ENCODE results near the gene DDIT4. TPM values are rescaled to one million over a fixed set of nuclear protein-coding genes. Genes with fewer than 3 reads are reported as not detected.
A peak's percentile ranks its signal among the peaks of the same experiment; 100 is the strongest.

The DDIT4 gene
- total and polyA plus RNA-seq, 9 of the 15 experiments (the other 6 are each of a cell fraction or from before 2014, with no cell fraction given), result 8.2 to 675 (median 159) TPM

DNA sequence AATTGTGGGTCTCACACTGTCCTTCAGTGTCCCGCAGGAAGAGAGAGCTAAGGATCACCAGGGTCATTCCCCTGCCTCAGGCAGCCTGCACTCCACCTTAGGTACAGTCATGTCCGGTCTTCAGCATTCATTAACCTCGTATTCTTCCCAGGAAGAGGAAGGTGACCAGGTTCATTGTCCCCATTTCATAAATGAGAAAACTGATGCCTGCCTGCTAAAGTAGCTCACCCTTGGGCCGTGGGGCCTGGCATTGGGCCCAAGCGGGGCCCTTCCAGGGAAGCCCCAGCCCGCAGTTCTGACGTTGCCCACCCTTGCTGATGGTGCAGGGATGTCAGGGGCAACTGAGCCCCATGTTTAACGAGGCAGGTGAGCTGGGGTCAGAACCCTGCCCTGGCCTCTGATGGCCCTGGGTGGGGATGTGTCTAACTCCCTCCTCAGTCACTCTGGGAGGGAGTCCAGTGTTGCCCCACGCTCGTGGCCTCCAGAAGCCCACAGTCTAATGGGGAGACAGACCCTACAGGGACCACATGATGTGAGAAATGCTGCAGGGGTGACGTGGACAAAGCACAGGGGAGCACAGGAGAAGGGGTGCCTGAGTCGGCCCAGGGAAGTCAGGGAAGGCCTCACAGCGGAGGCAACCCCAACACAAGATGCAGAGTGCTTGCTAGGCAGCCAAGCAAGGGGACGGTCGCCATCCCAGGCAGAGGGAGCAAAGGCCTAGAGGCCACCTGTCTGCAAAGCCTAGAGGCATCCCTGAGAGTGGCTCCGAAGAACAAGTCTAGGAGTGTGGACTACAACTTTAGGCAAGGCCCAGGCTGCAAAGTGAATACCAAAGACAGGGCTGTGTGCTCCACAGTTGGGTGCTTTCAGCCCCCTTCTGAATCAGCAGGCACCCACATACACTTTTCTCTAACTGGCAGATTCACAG, 25.1 kb downstream of the DDIT4 start (continued):
- TF ChIP-seq NCOA1 (IDR thresholded peaks at IDR 0.05; ENCODE audit: low read depth), result peak; percentile 6; the same call in 1 of the 2 replicates
- no peak for TF ChIP-seq POLR3A (IDR thresholded peaks at IDR 0.05; ENCODE audit: borderline replicate concordance, extremely low read depth, insufficient read depth, insufficient read length)
- TF ChIP-seq, protein P1, sequence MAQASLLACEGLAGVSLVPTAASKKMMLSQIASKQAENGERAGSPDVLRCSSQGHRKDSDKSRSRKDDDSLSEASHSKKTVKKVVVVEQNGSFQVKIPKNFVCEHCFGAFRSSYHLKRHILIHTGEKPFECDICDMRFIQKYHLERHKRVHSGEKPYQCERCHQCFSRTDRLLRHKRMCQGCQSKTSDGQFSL (CRISPR knock-in tag; IDR thresholded peaks at IDR 0.05), result no peak
- TF ChIP-seq, protein P1 (tag; IDR thresholded peaks at IDR 0.05), result 0 out of 4 replicates have a peak, but pooled peaks of 1 of the 2 experiments have one; percentile 43
- TF ChIP-seq BRCA1 (IDR thresholded peaks at IDR 0.05), result no peak
- 0 out of 2 replicates have a peak, but pooled peaks have one; percentile 1 for TF ChIP-seq BRCA1 (CRISPR knock-in tag; IDR thresholded peaks at IDR 0.05)
- TF ChIP-seq ZBTB1 (CRISPR knock-in tag; IDR thresholded peaks at IDR 0.05; ENCODE audit: borderline replicate concordance, low read depth), result 0 out of 2 replicates have a peak, but pooled peaks have one; percentile 13
- no peak for TF ChIP-seq NFE2 (IDR thresholded peaks at IDR 0.05; ENCODE audit: low read depth)
- TF ChIP-seq, protein P2, sequence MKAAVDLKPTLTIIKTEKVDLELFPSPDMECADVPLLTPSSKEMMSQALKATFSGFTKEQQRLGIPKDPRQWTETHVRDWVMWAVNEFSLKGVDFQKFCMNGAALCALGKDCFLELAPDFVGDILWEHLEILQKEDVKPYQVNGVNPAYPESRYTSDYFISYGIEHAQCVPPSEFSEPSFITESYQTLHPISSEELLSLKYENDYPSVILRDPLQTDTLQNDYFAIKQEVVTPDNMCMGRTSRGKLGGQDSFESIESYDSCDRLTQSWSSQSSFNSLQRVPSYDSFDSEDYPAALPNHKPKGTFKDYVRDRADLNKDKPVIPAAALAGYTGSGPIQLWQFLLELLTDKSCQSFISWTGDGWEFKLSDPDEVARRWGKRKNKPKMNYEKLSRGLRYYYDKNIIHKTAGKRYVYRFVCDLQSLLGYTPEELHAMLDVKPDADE (conservative IDR thresholded peaks at IDR 0.05; ENCODE audit: control insufficient read depth, low read depth, low read length), result no peak
- TF ChIP-seq, protein P3, sequence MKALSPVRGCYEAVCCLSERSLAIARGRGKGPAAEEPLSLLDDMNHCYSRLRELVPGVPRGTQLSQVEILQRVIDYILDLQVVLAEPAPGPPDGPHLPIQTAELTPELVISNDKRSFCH (CRISPR knock-in tag; IDR thresholded peaks at IDR 0.05), result no peak
- TF ChIP-seq, protein P3 (tag; IDR thresholded peaks at IDR 0.05), result peak; percentile 71; the same call in 1 of the 2 replicates
- no peak for TF ChIP-seq ZNF184 (CRISPR knock-in tag; IDR thresholded peaks at IDR 0.05)
- TF ChIP-seq ZNF224 (CRISPR knock-in tag; IDR thresholded peaks at IDR 0.05), result peak; percentile 58; the same call in 1 of the 2 replicates
- TF ChIP-seq KDM2B (CRISPR knock-in tag; IDR thresholded peaks at IDR 0.05), result no peak
- peak in 1 of 2 experiments; percentile 29; a peak in 1 of 4 replicates for TF ChIP-seq FOXA3 (CRISPR knock-in tag; conservative IDR thresholded peaks at IDR 0.05 in 1 of 2, IDR thresholded peaks at IDR 0.05 in 1 of 2)
- TF ChIP-seq, protein P4, sequence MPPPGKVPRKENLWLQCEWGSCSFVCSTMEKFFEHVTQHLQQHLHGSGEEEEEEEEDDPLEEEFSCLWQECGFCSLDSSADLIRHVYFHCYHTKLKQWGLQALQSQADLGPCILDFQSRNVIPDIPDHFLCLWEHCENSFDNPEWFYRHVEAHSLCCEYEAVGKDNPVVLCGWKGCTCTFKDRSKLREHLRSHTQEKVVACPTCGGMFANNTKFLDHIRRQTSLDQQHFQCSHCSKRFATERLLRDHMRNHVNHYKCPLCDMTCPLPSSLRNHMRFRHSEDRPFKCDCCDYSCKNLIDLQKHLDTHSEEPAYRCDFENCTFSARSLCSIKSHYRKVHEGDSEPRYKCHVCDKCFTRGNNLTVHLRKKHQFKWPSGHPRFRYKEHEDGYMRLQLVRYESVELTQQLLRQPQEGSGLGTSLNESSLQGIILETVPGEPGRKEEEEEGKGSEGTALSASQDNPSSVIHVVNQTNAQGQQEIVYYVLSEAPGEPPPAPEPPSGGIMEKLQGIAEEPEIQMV (tag; conservative IDR thresholded peaks at IDR 0.05; ENCODE audit: low read depth), result 0 out of 2 replicates have a peak, but pooled peaks have one; percentile 3
- TF ChIP-seq SMARCA4 (IDR thresholded peaks at IDR 0.05), result 0 out of 2 replicates have a peak, but pooled peaks have one; percentile 10
- no peak for TF ChIP-seq MYC (IDR thresholded peaks at IDR 0.05; ENCODE audit: low read depth, low read length)
- TF ChIP-seq MYC (CRISPR knock-in tag; IDR thresholded peaks at IDR 0.05; ENCODE audit: borderline replicate concordance, low read depth), result 0 out of 2 replicates have a peak, but pooled peaks have one; percentile 4
- TF ChIP-seq, protein P5, sequence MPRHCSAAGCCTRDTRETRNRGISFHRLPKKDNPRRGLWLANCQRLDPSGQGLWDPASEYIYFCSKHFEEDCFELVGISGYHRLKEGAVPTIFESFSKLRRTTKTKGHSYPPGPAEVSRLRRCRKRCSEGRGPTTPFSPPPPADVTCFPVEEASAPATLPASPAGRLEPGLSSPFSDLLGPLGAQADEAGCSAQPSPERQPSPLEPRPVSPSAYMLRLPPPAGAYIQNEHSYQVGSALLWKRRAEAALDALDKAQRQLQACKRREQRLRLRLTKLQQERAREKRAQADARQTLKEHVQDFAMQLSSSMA (CRISPR knock-in tag; IDR thresholded peaks at IDR 0.05), result no peak
